Measurements from ENCODE around the gene SEC24C. TPM values are rescaled to one million over a fixed set of nuclear protein-coding genes. Genes with fewer than 3 reads are reported as not detected.

Gene SEC24C
- polyA plus RNA-seq, 2 of the 4 experiments (the other 2 are of a cell fraction), result 54.3 to 84.7 TPM

DNA sequence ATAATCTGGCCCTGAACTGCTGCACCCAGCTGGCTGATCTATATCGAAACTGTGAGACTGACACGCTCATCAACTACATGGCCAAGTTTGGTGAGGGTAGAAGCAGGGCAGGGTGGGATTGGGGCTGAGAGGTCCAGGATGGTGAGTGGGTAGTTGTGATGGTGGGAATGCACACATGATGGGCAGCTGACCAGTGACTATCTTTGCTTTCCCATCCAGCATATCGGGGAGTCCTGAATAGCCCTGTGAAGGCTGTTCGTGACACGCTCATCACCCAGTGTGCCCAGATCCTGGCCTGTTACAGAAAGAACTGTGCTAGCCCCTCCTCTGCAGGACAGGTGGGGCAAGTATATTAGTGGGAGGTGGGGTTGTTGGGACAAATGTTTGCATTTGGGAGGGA lies 25.2 kb downstream of the SEC24C start (continued):
- TF ChIP-seq, protein P1, sequence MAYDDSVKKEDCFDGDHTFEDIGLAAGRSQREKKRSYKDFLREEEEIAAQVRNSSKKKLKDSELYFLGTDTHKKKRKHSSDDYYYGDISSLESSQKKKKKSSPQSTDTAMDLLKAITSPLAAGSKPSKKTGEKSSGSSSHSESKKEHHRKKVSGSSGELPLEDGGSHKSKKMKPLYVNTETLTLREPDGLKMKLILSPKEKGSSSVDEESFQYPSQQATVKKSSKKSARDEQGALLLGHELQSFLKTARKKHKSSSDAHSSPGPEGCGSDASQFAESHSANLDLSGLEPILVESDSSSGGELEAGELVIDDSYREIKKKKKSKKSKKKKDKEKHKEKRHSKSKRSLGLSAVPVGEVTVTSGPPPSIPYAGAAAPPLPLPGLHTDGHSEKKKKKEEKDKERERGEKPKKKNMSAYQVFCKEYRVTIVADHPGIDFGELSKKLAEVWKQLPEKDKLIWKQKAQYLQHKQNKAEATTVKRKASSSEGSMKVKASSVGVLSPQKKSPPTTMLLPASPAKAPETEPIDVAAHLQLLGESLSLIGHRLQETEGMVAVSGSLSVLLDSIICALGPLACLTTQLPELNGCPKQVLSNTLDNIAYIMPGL (CRISPR knock-in tag; IDR thresholded peaks at IDR 0.05; ENCODE audit: borderline replicate concordance), result no peak
- no peak for TF ChIP-seq ESRRA (IDR thresholded peaks at IDR 0.05; ENCODE audit: borderline replicate concordance, low read length)
- TF ChIP-seq FOSB (CRISPR knock-in tag; IDR thresholded peaks at IDR 0.05), result no peak
- TF ChIP-seq, protein P2, sequence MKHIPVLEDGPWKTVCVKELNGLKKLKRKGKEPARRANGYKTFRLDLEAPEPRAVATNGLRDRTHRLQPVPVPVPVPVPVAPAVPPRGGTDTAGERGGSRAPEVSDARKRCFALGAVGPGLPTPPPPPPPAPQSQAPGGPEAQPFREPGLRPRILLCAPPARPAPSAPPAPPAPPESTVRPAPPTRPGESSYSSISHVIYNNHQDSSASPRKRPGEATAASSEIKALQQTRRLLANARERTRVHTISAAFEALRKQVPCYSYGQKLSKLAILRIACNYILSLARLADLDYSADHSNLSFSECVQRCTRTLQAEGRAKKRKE (CRISPR knock-in tag; IDR thresholded peaks at IDR 0.05; ENCODE audit: low read depth), result no peak
- no peak for TF ChIP-seq EP300 (IDR thresholded peaks at IDR 0.05)
- TF ChIP-seq, protein P3, sequence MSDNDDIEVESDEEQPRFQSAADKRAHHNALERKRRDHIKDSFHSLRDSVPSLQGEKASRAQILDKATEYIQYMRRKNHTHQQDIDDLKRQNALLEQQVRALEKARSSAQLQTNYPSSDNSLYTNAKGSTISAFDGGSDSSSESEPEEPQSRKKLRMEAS (IDR thresholded peaks at IDR 0.05), result no peak
- no peak for TF ChIP-seq EHF (CRISPR knock-in tag; IDR thresholded peaks at IDR 0.05)

DNA sequence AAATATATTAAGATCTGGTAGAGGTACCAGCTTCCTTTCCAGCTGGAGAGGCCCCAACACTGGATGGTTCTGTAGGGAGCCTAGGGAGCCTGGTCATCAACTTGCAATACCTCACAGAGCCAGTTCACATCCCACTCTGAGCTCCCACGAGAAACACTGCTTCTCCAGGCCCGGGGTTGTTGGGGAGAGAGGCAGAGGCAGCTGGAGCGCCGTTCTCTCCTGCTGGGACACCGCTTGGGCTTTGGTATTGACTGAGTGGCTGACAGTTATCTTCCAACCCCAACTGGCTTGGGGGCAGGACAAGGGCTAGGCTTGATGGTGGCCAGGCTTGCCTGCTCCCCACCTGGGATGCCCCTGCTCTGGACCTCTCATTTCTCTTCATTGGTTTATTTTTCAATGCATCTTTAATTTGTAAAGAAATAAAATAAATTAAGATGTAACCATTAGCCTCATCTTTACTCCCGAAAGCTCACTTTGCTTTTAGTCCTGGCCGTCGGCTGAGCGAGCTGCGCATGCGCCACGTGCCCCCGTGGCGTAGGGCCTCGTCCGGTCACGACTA lies 27.6 kb downstream of the SEC24C start:
- ChIA-PET CTCF (interaction anchor here (0.6 to 2.2 kb wide), 7 partner anchors 9 to 242 kb away, joined by 3 to 11 read pairs (median 4); partner anchors contain the start of gene CHCHD1), POLR2A (interaction anchor here (0.6 to 2.8 kb wide), 10 partner anchors 9 to 334 kb away, joined by 3 to 24 read pairs (median 6); partner anchors contain the start of genes CHCHD1, SEC24C and ZSWIM8)
- peaks cover 27% of the 10 kb centered on the region for H3K4me1 ChIP-seq
- FAIRE-seq, result no peak
- H3K4me2 ChIP-seq, result peak overlapping the region; percentile 89
- H3K9me3 ChIP-seq, result no peaks in the 10 kb centered on the region
- H3K27ac ChIP-seq, result peak overlapping the region; percentile 94 to 95
- WGBS (ENCODE audit: missing lambda C conversion rate), result 15% methylated on average over 17 of the region's 17 CpGs
- DNase-seq (ENCODE audit: low read depth in 1 of 2, low spot score in 1 of 2), result peak; percentile 82 to 90
- ATAC-seq, result peak; percentile 54 to 61
- H3K4me3 ChIP-seq, result peak overlapping the region; percentile 58
- TF ChIP-seq, protein P4, sequence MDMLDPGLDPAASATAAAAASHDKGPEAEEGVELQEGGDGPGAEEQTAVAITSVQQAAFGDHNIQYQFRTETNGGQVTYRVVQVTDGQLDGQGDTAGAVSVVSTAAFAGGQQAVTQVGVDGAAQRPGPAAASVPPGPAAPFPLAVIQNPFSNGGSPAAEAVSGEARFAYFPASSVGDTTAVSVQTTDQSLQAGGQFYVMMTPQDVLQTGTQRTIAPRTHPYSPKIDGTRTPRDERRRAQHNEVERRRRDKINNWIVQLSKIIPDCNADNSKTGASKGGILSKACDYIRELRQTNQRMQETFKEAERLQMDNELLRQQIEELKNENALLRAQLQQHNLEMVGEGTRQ (IDR thresholded peaks at IDR 0.05), result peak; percentile 36; the same call in 1 of the 2 replicates
- TF ChIP-seq, protein P1 (CRISPR knock-in tag; IDR thresholded peaks at IDR 0.05; ENCODE audit: borderline replicate concordance), result no peak

DNA sequence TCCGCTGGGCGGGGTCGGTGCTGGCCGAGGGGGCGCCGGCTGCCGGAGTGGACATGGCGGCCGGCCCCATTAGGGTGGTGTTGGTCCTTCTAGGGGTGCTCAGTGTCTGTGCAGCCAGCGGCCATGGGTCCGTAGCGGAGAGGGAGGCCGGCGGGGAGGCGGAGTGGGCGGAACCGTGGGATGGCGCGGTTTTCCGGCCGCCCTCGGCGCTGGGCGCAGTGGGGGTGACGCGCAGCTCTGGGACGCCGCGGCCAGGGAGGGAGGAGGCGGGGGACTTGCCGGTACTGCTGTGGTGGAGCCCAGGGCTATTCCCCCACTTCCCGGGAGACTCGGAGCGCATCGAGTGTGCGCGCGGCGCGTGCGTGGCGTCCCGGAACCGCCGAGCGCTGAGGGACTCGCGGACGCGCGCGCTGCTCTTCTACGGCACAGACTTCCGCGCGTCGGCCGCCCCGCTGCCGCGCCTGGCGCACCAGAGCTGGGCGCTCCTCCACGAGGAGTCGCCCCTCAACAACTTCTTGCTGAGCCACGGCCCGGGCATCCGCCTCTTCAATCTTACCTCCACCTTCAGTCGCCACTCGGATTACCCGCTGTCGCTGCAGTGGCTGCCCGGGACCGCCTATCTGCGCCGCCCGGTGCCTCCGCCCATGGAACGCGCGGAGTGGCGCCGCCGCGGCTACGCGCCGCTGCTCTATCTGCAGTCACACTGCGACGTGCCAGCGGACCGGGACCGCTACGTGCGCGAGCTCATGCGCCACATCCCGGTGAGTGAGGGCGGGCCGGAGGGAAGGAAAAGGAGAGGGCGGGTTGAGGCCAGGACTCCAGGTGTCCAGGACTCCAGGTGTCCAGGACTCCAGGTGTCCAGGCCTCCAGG lies 28.3 kb downstream of the SEC24C start:
- H3K27ac ChIP-seq, result peak overlapping the region; percentile 94 to 95
- ChIA-PET POLR2A (interaction anchor here (0.6 to 2.8 kb wide), 13 partner anchors 9 to 333 kb away, joined by 3 to 24 read pairs (median 5); partner anchors contain the start of genes CHCHD1, SEC24C and ZSWIM8), CTCF (interaction anchor here (0.8 to 2.2 kb wide), 9 partner anchors 9 to 243 kb away, joined by 3 to 11 read pairs (median 3); partner anchors contain the start of gene CHCHD1)
- 2% methylated on average over 52 of the region's 101 CpGs for WGBS (ENCODE audit: missing lambda C conversion rate)
- peak overlapping the region; percentile 58 for H3K4me3 ChIP-seq
- H3K9me3 ChIP-seq, result no peaks in the 10 kb centered on the region
- no peak for FAIRE-seq
- H3K4me2 ChIP-seq, result peak overlapping the region; percentile 89
- peak; percentile 69 to 79 for DNase-seq (ENCODE audit: low read depth in 1 of 2, low spot score in 1 of 2)
- H3K4me1 ChIP-seq, result peaks cover 27% of the 10 kb centered on the region
- ATAC-seq, result peak; percentile 79 to 85
- no peak for TF ChIP-seq NPAS2 (CRISPR knock-in tag; IDR thresholded peaks at IDR 0.05; ENCODE audit: borderline replicate concordance)
- peak; percentile 55; the same call in 1 of the 2 replicates for TF ChIP-seq RARB (CRISPR knock-in tag; IDR thresholded peaks at IDR 0.05)
- TF ChIP-seq JUN (IDR thresholded peaks at IDR 0.05), result peak; percentile 83 to 91; a peak in 4 of 5 replicates
- TF ChIP-seq RFX5 (IDR thresholded peaks at IDR 0.05), result no peak
- TF ChIP-seq HOXA7 (CRISPR knock-in tag; IDR thresholded peaks at IDR 0.05), result peak; percentile 56; the same call in 1 of the 2 replicates
- TF ChIP-seq RAD21 (conservative IDR thresholded peaks at IDR 0.05 in 1 of 2, IDR thresholded peaks at IDR 0.05 in 1 of 2), result 0 out of 5 replicates have a peak, but pooled peaks of 1 of the 2 experiments have one; percentile 22
- TF ChIP-seq POLR2A (IDR thresholded peaks at IDR 0.05; ENCODE audit: low read length), result peak; percentile 78
- no peak for TF ChIP-seq CHD2 (IDR thresholded peaks at IDR 0.05; ENCODE audit: low read length, partially characterized antibody)
- TF ChIP-seq, protein P3 (IDR thresholded peaks at IDR 0.05), result peak; percentile 78
- TF ChIP-seq, protein P5, sequence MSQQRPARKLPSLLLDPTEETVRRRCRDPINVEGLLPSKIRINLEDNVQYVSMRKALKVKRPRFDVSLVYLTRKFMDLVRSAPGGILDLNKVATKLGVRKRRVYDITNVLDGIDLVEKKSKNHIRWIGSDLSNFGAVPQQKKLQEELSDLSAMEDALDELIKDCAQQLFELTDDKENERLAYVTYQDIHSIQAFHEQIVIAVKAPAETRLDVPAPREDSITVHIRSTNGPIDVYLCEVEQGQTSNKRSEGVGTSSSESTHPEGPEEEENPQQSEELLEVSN (IDR thresholded peaks at IDR 0.05; ENCODE audit: borderline replicate concordance, low read depth), result peak; percentile 63; the same call in 1 of the 2 replicates
- TF ChIP-seq, protein P6, sequence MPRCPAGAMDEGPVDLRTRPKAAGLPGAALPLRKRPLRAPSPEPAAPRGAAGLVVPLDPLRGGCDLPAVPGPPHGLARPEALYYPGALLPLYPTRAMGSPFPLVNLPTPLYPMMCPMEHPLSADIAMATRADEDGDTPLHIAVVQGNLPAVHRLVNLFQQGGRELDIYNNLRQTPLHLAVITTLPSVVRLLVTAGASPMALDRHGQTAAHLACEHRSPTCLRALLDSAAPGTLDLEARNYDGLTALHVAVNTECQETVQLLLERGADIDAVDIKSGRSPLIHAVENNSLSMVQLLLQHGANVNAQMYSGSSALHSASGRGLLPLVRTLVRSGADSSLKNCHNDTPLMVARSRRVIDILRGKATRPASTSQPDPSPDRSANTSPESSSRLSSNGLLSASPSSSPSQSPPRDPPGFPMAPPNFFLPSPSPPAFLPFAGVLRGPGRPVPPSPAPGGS (IDR thresholded peaks at IDR 0.05), result peak; percentile 86
- TF ChIP-seq PHF8 (IDR thresholded peaks at IDR 0.05; ENCODE audit: borderline replicate concordance, low read depth), result peak; percentile 80
- TF ChIP-seq MYC (IDR thresholded peaks at IDR 0.05; ENCODE audit: borderline replicate concordance, low read length), result no peak
- peak; percentile 62; the same call in 1 of the 2 replicates for TF ChIP-seq FOSB (CRISPR knock-in tag; IDR thresholded peaks at IDR 0.05)
